Right renal pelvis (tissue), 4 donors: ENCODE results near the gene PHF21A. TPM values are rescaled to one million over a fixed set of nuclear protein-coding genes. Genes with fewer than 3 reads are reported as not detected.
"Not testable (repeated sequence)": the region's sequence is repeated elsewhere in the genome, so short reads cannot be mapped to it uniquely, and the experiment has no call there.

ENCODE experiments used
- DNase-seq, 4 donors: peaks; one replicate each; pipeline ENCODE4 v3.0.0-alpha.2; 2013; ENCODE audit warnings: low read depth in 4 of 4, low spot score in 3 of 4, missing footprints in 1 of 4
- polyA plus RNA-seq, 4 donors: library from polyadenylated mRNA; unstranded; fragments of 120-200 nt; gene quantifications; one replicate each; pipeline ENCODE4 v1.2.1, GENCODE V29; 2013; ENCODE audit not compliant: insufficient read length in 4 of 4

The PHF21A gene
- polyA plus RNA-seq, 4 donors, result 41.5 to 52.2 (median 49.9) TPM

- no peak for DNase-seq
These were observed 126.6 kb downstream of the PHF21A start for GRCh38 chr11:45994371-45995341.

GRCh38 chr11:45993531-45994001 is 127.7 kb downstream of the PHF21A start:
- DNase-seq, result no peak

GRCh38 chr11:45988921-45989320 is 132.3 kb downstream of the PHF21A start:
- no peak for DNase-seq

GRCh38 chr11:45985212-45985611 is 136.0 kb downstream of the PHF21A start:
- no peak for DNase-seq

GRCh38 chr11:45984192-45984591 is 137.1 kb downstream of the PHF21A start:
- no peak for DNase-seq

- no peak for DNase-seq
These were observed 137.8 kb downstream of the PHF21A start for GRCh38 chr11:45983471-45983845.

GRCh38 chr11:45982656-45983470 is 138.4 kb downstream of the PHF21A start:
- peak in 1 of 4 donors; percentile 18 for DNase-seq

- DNase-seq, result not testable (repeated sequence)
These were observed 139.4 kb downstream of the PHF21A start for GRCh38 chr11:45981826-45982225.

- DNase-seq, result no peak
These were observed 146.4 kb downstream of the PHF21A start for GRCh38 chr11:45974806-45975205.

- DNase-seq, result no peak
These were observed 147.7 kb downstream of the PHF21A start for GRCh38 chr11:45973601-45974000.

GRCh38 chr11:45968901-45969300 is 152.4 kb downstream of the PHF21A start:
- no peak for DNase-seq

- no peak for DNase-seq
These were observed 153.7 kb downstream of the PHF21A start for GRCh38 chr11:45967506-45967905.

- peak; percentile 59 to 78 (median 68) for DNase-seq
These were observed 156.3 kb downstream of the PHF21A start for GRCh38 chr11:45964911-45965389.

GRCh38 chr11:45961751-45962240 is 159.5 kb downstream of the PHF21A start:
- DNase-seq, result no peak

- DNase-seq, result no peak
These were observed 160.7 kb downstream of the PHF21A start for GRCh38 chr11:45960387-45961095.

- no peak for DNase-seq
These were observed 161.4 kb downstream of the PHF21A start for GRCh38 chr11:45959851-45960250.

- no peak for DNase-seq
These were observed 171.3 kb downstream of the PHF21A start for GRCh38 chr11:45949992-45950407.

GRCh38 chr11:45948356-45948755 is 172.9 kb downstream of the PHF21A start:
- no peak for DNase-seq

GRCh38 chr11:45947885-45948284 is 173.4 kb downstream of the PHF21A start:
- no peak for DNase-seq

- DNase-seq, result no peak
These were observed 175.8 kb downstream of the PHF21A start for GRCh38 chr11:45945397-45945999.
